GM21576 (cell line): ENCODE data around the gene ARHGEF19.
"Not testable (repeated sequence)": the region's sequence is repeated elsewhere in the genome, so short reads cannot be mapped to it uniquely, and the experiment has no call there.

ENCODE experiments used
- ATAC-seq: cut with Tn5 transposase; IDR thresholded peaks from one replicate; pipeline ENCODE4 v1.9.1; 2021; ENCODE audit warnings: mild to moderate bottlenecking, moderate library complexity; ENCODE audit not compliant: unreplicated experiment

ARHGEF19 gene

DNA sequence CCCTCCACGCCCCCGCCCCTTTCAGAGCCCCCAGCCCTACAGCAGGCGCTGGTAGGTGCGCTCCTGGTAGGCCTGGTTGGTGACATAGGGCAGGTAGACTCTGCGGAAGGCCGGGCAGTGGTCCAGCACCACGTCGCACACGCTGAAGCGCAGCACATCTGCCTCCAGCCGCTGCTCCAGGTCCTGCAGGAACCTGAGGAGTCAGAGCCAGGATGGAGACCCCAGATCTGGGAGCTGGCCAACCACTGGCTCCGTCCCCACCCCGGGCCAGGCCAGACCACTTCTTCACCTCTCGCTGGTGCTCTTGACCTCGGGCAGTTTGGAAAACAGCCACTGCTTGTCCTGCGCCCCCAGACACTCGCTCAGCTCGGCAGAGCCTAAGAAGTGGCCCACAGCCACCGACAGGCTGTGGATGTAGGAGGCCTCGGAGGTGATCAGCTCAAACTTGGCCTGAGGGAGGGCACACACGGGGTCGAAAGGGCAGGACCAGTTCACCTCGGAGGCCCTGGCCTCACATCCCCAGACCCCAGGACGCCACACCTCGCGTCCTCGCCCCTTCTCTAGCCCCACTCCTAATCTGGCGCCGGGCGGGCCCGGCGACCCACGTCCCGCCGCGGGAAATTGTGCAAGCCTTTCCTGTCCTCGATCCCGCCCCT, 6.4 kb downstream of the ARHGEF19 start:
- ATAC-seq = peak; percentile 4

DNA sequence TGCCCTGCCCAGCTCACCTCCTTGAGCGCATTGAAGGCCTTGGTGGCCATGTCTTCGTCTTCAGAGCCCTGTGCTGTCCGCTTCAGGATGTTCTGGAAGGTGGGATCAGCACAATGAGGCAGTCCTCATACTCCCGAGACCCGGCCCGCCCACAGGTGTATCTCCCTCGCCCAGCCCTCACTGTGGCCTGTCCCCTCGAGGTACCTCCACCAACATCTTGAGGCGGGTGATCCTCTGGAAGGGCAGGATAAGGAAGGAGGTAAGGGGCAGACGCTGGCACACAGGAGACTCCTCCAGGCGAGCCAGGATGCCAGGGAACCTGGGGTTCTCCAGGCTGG, 7.1 kb downstream of the ARHGEF19 start:
- ATAC-seq = no peak

DNA sequence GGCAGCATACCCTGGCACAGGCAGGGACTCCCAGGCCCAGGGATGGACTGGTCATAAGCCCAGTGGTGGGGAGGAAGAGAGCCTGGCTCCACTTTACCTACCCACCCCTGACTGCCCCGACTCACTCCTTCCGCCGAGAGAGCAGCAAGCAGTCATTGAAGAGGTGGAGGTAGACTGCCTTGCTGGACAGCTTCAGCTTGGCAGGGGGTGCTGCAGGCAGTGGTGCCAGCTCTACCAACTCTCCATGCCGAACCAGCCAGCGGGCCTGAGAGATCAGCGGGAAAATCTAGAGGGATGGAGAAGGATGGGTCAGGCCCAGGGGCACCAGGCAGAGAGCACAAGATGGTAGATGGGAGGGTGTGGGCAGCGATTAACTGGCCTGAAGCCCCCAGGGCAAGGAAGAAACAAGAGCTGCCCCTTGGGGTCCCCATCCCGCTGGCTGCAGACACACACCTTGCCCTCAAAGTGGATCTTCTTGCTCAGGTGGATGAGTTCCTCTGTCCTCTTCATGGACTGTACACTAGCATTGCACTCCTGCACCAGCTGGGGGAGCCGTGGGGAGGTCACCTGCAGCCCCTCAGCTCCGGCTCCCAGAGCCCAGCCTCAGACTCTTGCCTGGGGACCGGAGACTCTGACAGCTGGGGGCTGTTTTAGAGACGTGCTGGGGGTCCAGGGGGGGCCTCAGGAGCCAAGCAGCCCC, 7.7 kb downstream of the ARHGEF19 start:
- no peak for ATAC-seq

- ATAC-seq = no peak
Observed at GRCh38 chr1:16204216-16204615, 8.2 kb downstream of the ARHGEF19 start.

DNA sequence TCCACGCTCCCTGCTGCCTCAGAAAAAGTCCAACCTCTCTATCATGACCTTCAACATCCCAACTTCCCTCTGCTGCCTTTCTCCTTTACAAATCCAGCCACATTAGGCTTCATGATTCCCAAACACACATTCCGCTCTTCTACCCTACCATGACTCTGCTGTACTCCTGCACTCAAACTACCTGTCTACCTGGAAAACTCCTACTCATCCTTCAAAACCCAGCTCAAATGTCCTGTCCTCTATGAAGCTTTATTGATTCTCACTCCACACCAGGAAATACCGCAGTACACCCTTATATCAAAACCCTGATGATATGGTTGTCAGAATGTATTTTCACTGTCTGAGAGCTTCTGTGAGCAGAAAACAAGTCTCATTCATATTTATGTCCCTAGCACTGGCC, 8.9 kb downstream of the ARHGEF19 start:
- no peak for ATAC-seq

GRCh38 chr1:16202281-16203210, 9.9 kb downstream of the ARHGEF19 start:
- ATAC-seq = no peak

DNA sequence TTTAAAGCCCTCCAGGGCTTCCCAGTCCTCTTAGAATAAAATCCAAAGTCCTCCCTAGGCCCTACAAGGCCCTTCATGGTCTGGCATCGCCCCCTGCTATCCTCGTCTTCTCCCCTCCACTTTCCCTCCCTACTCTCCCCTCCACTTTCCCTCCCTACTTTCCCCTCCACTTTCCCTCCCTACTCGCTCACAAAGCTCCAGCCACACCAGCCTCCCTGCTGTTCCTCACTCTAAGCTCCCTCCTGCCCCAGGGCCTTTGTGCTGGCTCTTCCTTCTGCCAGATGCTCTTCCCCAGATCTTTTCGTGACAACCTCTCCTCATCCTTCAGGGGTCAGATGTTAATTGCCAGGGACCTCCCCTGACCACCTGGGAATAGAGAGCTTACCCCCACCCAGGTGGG, 12.8 kb downstream of the ARHGEF19 start:
- ATAC-seq = no peak

- no peak for ATAC-seq
Observed at GRCh38 chr1:16199157-16199501, 13.3 kb downstream of the ARHGEF19 start.

DNA sequence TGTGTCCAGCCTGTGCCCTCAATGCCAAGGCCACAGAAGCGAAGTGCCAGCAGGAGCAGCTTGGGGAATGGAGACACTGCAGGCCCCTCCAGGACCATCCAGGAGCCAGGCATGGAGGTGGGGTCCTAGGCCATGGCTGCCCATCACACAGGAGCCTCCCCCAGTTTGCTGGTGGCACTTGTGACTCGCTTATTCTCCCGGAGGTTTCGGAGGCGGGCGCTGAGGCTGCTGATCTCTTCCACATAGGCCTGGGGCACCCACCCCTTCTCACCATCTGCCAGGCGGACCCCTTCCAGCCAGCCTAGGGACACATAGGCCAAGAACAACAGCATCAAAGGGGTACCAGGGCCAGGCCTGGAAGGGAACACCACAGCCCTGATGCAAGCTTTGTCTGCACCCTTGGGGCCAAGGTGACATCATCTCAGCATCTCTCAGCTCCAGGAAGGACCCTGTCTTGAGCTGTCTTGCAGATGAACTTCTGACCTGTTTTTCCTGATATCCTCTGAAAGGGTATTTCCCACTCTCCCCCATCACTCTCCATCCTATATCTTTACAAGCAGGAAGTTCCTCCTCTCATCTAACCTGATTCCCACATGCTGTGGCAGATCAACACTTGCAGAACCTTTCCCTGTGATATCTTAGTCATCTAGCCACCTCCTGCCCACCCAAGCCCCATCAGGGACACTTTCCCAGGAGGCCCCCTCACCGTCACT, 13.9 kb downstream of the ARHGEF19 start:
- no peak for ATAC-seq

DNA sequence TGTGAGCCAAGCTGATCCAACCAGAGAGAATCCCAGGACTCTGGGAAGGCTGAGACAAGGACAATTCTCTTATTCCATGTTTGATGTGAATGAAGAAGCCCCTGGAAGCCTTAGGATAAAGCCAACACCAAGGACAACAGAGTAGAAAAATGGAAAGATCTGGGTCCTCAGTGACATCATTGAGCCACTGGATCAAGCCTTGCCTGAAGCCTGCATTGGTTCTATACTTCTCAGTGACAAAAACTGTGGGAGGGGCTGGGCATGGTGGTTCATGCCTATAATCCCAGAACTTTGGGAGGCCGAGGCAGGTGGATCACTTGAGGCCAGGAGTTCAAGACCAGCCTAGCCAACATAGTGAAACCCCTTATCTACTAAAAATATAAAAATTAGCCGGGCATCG, 15.6 kb downstream of the ARHGEF19 start:
- ATAC-seq = no peak

DNA sequence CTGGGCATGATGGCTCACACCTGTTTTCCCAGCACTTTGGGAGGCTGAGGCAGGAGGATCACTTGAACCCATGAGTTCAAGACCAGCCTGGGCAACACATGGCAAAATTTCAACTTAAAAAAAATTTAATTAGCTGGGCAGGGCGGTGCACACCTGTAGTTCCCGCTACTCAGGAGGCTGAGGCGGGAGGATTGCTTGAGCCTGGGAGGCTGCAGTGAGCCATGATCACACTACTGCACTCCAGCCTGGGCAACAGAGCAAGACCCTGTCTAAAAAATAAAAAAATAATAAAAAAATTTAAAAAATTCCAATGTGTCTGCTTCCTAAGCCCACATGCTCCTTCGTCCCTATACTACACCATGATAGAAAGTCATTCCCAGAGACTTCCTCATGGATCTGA, 16.3 kb downstream of the ARHGEF19 start:
- ATAC-seq = not testable (repeated sequence)

GRCh38 chr1:16195518-16195905, 16.9 kb downstream of the ARHGEF19 start:
- no peak for ATAC-seq

DNA sequence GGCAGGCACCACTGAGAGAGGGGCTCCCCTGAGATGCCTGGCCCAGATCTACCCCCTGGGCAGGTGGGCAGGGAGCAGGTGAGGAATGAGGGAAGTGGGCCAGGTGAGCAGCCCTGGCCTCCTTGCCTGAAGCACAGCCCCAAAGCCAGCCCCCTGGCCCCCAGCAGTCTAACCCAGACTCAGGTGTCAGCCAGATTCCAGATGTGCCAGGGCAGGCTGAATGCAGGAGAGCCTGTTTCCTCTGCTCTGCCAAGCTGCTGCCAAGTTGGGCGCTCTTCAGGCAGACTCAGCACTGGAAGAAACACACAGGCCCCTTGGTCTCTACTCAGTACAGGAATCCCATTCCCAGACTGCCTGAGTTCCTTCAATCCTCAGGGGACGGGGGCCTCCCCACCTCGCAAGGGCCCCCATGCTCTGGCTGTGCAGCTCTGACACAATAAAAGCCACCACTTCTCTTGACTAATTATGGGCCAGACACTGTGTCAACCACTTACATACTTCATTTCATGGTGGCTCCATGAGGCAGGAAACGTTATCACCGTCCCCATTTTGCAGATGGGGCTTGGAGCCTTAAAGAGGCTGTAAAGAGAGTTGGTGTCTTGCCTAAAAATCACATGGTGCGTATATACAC, 20.4 kb downstream of the ARHGEF19 start:
- no peak for ATAC-seq

- ATAC-seq = no peak
Observed at GRCh38 chr1:16191309-16191708, 21.1 kb downstream of the ARHGEF19 start.

GRCh38 chr1:16189921-16190621, 22.4 kb downstream of the ARHGEF19 start:
- ATAC-seq = no peak

- no peak for ATAC-seq
Observed at GRCh38 chr1:16189003-16189402, 23.4 kb downstream of the ARHGEF19 start.

GRCh38 chr1:16187748-16188401, 24.6 kb downstream of the ARHGEF19 start:
- ATAC-seq = no peak

- ATAC-seq = no peak
Observed at GRCh38 chr1:16186655-16187235, 25.7 kb downstream of the ARHGEF19 start.

- ATAC-seq = no peak
Observed at GRCh38 chr1:16184557-16185303, 27.7 kb downstream of the ARHGEF19 start.
